Fibroblast of peridontal ligament (primary cell): ENCODE results near the gene SERPINB3.
A peak's percentile ranks its signal among the peaks of the same experiment; 100 is the strongest.
"Not testable (repeated sequence)": the region's sequence is repeated elsewhere in the genome, so short reads cannot be mapped to it uniquely, and the experiment has no call there.

ENCODE experiments used
- DNase-seq: peaks from one replicate; pipeline ENCODE4 v3.0.0-alpha.2; 2010; ENCODE audit errors: extremely low read depth

SERPINB3 gene

DNA sequence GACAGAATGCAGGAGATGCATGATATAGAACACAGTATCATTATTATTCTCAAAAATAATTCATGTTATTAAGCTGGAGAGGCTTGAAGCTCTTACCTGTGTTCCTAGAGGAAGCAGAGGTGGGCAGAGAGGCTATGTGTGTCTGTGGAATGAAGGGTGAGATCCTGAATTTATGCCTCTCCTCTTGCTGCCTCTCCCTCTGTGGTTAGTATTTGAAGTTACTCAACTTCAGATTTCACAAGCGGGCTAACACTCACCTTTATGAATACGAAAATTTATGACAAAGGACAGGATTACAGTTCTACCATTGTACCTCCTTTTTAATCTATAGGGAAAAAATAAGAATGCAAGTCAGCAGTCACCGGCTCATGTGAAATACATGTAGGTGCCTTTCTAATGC is at the start of gene SERPINB3:
Gene SERPINB3, minus strand, starts transcription at position 144 of the 400 bp plus-strand sequence. CDS start 677 bp downstream, outside the sequence.
- DNase-seq = not testable (repeated sequence)

DNA sequence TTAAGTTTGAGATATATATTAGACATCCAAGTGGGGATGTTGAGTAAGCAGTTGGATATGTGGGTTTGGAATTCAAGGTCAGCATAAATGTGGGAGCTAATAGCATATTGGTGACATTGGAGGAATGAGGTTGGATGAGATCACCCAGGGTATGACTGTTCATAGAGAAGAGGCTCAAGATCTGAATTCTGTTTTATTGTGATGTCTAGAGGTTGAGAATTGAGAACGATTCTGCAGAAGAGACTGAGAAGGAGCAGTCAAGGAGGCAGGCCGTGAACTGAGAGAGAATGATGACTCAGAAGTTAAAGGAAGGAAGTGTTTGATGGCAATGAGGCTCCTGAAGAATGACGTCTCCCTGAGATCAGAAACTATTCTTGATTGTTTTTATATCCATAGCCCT is 47.0 kb upstream of the SERPINB3 start:
- peak; percentile 23 for DNase-seq

DNA sequence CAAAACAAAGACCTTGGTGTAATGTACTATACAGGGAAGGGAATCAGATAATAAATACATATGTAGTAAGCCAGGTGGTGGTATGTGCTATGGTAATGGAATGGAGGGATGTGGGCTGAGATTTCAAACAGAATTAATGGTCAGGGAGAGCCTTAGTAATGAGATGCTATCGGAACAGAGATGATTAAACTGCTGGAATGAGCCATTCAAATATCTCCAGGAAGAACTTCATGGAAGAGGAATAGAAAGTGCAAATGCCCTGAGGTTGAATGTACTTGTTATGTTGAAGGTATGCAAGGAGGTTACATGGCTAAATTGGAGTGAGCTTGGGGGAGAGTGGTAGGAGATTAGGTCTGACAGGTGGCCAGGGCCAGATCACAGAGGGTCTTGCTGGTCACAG is 46.1 kb upstream of the SERPINB3 start:
- no peak for DNase-seq

DNA sequence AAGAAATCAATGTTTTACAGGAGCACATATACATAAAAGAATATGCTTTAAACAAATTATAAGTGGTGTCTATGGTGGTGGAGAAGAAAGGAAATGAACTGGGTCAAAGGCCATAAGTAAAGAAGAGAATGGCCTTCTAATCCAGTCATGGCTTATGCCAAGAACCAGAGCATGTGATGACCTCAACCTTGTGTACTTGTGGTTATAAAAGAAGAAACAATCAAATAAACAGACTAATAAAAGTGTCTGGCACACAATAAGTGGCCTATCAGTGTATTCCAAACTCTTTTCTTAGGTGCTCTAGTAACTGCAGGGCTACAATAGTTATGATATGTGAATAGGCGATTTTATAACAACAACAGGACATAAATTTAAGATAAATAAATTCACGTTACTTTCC is 43.7 kb upstream of the SERPINB3 start:
- no peak for DNase-seq

DNA sequence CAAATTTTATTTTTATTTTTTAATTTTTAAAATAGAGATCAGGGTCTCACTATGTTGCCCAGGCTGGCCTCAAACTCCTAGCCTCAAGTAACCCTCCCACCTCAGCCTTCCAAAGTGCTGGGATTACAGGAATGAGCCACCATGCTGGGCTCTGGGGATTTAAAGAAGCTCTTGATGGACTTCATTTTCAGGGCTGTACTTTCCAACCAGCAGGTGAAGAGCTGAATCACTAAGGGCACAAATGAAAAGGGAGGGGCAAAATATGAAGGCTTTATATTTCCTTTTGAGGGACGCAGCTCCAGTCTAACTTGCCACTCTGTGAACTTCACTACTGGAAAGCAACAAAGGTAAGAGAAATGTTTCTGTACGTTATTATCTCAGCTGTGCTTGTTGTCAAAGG is 41.0 kb upstream of the SERPINB3 start, which contains the start of gene SERPINB11:
Gene SERPINB11, plus strand, starts transcription at position 301 of the 400 bp plus-strand sequence. CDS start 7,234 bp downstream, outside the sequence.
- no peak for DNase-seq

DNA sequence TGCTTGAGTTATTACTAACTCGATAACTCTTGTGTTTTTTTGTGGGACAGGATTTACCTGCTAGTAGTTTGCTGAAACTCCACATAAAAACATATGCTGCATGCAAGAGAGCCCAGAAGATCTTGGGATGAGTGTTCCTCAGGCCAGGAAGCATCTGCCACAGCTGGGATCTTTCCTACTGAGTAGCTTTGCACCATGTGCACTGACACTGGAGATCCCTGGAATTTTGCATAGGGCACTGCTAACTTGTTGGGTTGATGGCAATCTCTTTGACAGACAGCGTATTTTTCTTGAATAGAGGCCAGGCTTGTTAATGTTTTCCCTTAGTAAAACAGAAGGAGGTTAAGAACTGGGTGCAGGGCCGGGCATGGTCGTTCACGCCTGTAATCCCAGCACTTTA is 40.3 kb upstream of the SERPINB3 start:
- no peak for DNase-seq

DNA sequence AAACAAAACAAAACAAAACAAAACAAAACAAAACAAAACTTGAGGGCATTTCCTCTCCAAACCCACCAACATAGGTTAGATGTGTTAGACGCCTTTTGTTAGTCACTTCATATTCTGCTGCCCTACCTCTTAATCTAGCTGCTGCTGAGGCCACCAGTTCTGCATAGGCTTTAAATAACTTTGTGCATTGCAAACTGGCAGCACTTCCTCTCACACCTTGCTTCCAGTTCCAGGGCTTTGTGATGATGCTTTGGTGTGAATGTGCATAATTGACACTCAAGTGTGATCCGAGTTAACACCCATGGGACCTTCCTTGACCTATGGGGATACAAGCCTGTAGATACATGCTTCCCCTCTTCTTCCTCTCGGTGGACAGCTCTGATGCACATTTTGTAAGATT is 38.8 kb upstream of the SERPINB3 start:
- DNase-seq = no peak

DNA sequence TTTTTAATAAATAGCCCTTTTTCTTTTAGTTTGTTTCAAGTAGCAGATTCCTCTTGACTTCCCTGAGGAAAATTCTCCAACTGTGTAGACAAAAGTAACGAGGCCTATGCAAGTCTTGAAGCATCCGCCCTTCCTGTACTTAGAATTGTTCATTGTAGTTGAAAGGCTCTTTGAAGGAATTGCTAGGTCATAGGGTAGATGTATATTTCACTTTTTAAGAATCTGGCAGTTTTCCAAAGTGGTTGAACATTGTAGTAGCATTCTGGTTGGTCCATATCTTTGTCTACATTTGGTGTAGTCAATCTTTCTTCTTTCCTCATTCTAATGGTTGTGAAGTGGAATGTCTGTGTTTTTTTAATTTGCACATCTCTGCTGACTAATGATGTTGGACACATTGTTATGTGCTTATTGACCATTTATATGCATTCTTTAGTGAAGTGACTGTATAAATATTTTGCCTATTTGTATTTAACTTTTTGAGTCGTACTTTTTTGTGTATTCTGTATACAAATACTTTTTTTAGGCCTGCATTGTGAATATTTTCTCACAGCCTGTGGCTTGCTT is 35.5 kb upstream of the SERPINB3 start:
- no peak for DNase-seq

DNA sequence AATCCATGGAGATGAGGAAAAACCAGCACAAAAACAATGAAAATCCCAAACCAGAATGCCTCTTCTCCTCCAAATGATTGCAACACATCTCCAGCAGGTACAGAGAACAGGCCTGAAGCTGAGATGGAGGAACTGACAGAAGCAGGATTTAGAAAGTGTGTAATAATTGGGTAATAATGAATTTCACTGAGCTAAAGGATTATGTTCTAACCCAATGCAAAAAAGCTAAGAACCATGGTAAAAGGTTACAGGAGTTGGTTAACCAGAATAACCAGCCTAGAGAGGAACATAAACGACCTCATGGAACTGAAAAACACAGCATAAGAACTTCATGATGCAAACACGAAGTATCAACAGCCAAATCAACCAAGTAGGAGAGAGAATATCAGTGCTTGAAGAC is 27.4 kb upstream of the SERPINB3 start:
- DNase-seq = no peak

DNA sequence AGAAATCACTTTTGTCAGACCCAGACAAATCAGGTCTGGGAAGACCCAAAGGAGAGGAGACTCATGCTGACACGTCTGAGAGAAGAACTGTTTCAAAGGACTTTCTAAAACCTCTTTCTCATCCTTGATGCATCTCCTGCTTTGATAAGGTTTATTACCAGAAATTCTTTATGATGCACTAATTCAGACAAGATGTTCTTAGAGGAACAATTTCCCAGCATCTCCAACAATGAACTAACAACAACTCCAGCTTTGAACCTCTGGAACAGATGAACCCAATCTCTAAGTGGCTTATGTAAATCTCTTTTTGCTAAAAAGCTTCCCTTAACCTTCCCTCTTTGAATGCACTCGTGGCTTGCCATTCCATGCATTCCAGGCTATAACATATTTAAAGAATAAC is 25.2 kb upstream of the SERPINB3 start:
- DNase-seq = peak; percentile 2

DNA sequence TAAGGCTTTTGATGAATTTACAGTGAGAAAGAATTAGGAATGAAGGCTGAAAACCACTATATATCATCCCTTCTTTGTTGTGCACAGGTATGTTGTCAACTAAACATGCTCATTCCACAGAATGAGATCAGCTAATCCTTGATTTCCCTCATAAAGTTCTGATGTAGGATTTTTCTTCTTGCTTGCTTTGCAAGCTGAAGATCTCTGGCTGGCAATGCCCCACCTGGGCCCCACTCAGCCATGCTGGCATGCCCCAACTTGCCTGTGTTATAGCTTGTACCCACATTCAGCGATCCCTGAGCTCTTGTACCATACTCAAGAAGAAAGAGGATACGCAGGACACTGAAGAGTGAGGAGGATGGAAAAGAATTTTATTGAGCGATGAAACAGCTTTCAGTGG is 23.0 kb upstream of the SERPINB3 start:
- no peak for DNase-seq

DNA sequence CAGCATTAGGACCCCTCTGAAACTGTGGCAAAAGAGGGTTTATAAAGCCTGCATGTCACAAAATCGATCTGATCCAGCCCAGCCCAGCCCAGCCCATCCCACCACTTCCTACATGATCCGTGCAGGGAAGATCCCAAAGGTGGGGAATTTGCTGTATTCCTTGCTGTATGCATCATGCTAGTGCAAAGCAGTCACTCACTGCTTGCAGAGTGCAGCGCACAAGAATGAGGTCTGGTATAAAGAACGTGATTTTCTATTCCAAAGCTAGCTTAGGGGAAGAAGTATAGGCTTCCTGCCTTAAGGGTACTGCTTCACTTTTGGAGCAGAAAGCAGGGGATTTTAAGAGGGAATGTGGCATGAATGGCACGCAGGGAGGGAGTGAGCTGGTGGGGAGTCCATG is 22.2 kb upstream of the SERPINB3 start:
- DNase-seq = no peak

DNA sequence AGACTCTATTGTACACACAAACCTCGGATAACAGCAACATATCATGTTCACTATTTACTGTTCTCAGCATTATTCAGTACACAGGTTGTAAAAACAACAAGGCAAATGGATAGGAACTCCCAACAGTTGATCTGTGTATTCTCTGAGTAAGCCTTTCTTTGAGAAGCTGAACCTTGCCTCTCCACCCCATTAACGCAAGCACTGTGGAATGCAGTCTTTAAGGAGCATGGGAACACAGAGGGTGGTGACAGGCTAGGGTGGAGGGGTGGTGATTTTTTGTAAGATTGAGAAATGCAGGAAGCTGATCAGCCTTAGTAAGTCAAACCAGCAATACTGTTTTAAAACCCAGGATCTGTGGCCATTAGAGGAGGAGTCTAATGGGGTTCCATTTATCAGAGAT is 21.5 kb upstream of the SERPINB3 start:
- DNase-seq = peak; percentile 65

DNA sequence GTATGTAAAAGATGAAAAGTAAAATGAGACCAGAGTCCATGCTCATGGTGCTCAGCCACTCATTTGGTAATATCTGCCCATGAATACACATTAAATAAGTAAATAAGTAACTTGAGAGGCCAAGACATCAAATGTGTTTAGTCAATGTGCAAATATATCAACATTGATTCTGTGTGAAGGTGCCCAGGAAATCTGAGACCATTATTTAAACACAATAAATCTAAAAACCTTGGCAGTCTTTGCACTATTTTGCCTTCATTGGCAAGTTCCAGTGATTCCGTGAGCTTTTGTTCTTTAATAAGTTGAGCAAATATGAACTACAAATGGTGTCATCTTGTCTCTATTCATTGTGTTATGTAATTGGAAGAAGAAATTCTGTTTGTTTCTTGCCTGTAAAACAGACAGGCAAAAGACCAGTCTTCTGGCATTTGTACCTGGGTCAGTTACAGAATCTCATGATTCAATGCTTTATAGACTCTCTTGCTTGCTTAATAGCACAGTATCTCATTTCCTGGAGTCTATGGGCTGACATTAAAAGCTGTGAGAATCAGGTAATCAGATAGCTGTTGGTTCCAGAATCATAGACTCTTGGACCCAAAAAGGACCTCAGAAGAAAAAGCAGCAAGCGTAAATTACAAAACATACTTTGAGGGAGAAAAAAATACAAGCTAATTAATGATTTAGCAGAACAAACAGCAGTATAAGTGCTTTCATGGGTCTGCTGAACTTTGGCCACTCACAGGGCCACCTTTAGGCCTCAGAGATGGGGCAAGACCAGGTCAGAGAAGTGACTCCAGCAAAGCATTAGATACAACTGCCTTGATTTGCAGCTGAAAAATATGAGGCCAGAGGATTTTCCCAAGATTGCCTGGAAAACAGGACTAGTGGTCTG is 20.0 kb upstream of the SERPINB3 start:
- no peak for DNase-seq

DNA sequence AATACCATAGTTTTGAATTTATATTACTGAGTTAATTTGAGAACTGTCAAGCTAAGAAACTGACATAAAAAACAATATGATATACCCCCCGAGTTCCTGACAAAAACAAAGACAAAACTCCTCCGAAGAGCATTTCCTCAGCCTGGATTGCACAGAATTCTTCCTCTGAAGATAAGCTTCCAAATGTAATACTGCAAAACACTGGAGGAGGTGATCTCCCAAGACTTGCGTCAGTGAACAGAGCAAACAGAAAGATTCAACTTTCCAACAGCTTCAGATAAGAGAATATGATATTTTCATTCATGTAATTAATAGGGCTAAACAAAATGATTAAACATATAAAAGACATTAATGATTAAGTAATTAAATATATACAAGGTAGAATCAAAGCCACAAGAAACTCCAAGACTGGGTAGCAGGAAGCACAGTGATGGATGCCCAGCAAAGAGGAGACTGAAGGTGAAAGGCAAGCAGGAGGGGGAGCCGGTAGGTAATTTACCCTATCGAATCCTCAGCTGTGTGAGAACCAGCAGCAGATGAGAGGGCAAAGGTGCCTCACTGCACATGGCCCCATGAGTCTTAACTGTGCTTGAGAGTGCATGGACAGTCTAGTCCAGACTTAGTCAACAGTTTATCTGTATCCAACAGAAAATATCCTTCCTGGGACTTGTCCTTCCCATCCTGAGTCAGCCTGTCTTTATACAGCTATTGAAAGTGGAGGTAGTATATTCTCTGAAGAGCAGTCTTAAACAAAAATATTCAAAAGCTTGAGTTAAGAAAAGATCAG is 18.3 kb upstream of the SERPINB3 start:
- DNase-seq = no peak

DNA sequence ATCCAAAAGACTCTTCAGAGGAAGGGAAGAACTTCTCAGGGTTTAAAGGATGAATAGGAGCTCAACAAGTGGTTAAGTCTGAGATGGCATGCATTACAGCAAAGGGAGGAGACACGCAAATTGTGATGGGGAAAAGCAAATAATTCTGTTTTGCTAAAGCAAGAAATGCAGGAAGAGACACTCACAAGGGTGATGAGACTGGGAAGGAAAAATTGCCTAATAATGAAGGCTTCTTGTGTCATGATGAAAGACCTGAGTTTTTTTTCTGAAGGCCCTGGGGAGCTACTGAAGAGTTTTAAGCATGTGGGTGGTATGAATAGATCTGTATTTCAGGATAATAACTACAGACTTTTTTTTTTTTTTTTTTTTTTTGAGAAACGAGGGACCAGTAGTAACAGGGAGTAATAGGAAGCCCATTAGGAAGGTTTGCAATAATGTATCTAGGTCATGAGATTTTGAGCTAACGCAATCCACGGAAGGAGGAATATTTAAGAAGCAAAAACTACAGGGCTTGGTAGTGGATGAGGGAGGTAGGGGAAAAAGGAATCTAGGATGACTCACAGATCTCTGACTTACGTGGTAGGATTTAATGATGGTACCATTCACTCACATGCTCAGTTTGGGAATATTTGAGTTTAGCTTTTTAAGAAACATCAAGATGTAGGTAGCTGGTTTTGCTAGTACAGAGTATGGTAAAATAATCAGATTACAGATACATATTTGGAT is 16.0 kb upstream of the SERPINB3 start:
- no peak for DNase-seq

DNA sequence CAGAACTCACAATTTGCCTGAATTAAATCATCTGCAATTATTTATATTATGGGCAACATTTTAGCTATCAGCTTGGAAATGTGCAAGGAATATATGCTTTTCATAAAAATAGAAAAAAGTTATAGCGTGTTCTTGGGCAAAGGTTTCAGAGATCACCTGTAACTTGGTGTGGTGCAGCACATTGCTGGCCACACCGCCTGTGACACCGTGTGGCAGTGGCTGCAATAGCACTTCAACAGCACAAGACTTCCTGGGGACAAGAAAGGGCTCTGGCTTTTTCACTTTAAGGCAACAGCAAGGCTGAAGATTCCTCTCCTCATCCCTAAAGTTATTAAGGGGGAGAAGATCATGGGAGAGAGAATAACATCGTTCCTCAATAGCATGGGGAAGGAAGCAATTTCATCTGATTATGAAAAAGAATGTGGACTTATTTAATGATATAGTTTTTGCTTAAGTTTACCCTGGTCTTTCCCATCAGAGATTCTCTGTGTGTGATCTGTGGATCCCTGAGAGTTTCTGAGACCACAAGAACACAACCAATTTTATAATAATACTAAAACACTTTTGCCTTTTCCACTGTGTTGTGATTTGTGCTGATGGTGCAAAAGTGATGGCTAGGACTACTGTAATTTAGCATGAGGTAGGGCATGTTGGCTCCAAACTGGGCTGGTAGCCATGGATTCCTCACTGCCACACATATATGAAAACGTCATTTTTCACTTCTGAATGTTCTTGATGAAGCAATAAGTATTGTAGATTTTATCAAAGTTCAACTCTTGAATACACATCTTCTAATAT is 15.0 kb upstream of the SERPINB3 start:
- DNase-seq = no peak

DNA sequence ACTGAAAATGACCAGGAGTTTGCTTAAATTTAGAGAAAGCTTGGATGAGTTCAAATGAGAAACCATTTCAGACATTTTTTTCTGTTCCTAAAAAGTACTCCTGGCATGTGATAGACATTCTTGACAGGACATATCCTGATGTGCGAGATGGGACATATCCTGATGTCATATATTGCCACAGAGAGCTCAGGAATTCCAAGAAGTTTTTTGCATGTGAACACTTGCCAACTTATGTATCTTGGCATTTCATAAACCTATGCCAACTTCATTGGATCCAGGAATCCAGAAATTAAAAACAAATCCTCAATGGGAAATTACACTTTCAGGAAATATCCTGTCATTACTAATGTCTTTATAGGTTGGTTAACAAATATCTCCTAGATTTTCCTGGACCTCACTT is 2.9 kb upstream of the SERPINB3 start:
- no peak for DNase-seq

DNA sequence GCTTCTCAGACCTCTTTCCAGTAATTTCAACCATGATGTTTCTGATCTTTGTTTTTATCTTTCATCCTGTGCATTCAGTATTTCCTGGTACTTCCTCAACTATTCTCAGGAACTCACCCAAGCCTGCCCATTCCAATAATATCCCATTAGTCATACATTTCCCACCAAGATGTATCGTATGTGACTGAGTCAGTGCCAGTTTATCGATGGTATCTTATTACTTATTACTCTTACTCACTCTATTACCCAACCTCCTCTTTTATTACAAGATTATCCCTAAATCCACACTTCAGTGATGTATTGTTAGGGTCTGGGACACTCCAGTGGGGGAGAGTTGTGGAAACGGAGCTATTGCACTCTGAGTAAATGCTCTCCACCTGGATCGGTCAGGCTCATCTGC is 2.8 kb downstream of the SERPINB3 start:
- not testable (repeated sequence) for DNase-seq

DNA sequence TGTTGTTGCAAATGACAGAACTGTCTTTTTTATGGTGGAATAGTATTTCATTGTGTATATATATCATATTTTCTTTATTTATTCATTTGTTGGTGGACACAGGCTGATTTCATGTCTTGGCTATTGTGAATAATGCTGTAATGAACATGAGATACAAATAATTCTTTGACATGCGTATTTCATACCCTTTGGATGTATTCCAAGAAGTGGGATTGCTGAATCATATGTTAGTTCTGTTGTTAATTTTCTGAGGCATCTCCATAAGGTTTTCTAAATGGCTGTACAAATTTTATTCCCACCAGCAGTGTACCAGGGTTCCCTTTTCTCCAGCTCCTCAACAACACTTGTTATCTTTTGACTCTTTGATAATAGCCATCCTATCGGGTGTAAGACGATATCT is 11.4 kb downstream of the SERPINB3 start:
- DNase-seq = peak; percentile 10

DNA sequence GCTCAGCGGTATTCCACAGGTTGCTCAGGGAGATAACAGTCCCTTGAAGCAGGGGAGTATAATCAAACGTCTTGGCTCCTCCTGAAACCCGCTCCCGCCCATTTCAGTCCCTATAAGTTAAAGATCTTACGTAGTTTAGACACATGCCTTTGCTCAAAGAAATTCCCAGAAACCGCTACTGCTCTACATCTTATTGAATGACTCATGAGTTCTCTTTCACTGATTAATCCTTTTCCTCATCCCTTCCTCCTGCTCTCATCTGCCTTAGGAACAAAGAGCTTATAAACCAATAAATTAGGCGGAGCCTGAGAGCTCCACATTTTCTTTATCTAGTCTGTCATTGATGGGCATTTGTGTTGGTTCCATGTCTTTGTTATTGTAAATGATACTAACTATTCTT is 13.5 kb downstream of the SERPINB3 start:
- no peak for DNase-seq
